Ishikawa (cell line): ENCODE results near the gene LYPLAL1.

Source experiments
- FOXM1 ChIP-seq: IDR thresholded peaks from 2 replicates; pipeline ENCODE4 v1.6.1; 2012; ENCODE audit warnings: low read depth, borderline replicate concordance
- TCF12 ChIP-seq: IDR thresholded peaks from 2 replicates; pipeline ENCODE4 v1.6.1; 2012; ENCODE audit warnings: low read depth
- TEAD4 ChIP-seq: IDR thresholded peaks from 2 replicates; pipeline ENCODE4 v1.6.1; 2012
- TF ChIP-seq, protein P1 (sequence below): IDR thresholded peaks from 2 replicates; pipeline ENCODE4 v1.6.1; 2012

- TF ChIP-seq TEAD4 (no peak), FOXM1 (no peak), TCF12 (no peak)
- TF ChIP-seq, protein P1, sequence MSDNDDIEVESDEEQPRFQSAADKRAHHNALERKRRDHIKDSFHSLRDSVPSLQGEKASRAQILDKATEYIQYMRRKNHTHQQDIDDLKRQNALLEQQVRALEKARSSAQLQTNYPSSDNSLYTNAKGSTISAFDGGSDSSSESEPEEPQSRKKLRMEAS: no peak
Observed at GRCh38 chr1:219226196-219226595, 52.5 kb downstream of the LYPLAL1 start.
